GM18505 (cell line): Measurements from ENCODE around the gene LETMD1.
"Not testable (repeated sequence)": the region's sequence is repeated elsewhere in the genome, so short reads cannot be mapped to it uniquely, and the experiment has no call there.

ENCODE experiments used
- ATAC-seq: cut with Tn5 transposase; IDR thresholded peaks from one replicate; pipeline ENCODE4 v1.9.1; 2021; ENCODE audit not compliant: unreplicated experiment
- POLR2A ChIP-seq: IDR thresholded peaks from 4 replicates; pipeline ENCODE4 v1.6.1; 2011; ENCODE audit warnings: borderline replicate concordance; ENCODE audit not compliant: insufficient read depth, insufficient read length; ENCODE audit errors: extremely low read depth

Gene LETMD1

DNA sequence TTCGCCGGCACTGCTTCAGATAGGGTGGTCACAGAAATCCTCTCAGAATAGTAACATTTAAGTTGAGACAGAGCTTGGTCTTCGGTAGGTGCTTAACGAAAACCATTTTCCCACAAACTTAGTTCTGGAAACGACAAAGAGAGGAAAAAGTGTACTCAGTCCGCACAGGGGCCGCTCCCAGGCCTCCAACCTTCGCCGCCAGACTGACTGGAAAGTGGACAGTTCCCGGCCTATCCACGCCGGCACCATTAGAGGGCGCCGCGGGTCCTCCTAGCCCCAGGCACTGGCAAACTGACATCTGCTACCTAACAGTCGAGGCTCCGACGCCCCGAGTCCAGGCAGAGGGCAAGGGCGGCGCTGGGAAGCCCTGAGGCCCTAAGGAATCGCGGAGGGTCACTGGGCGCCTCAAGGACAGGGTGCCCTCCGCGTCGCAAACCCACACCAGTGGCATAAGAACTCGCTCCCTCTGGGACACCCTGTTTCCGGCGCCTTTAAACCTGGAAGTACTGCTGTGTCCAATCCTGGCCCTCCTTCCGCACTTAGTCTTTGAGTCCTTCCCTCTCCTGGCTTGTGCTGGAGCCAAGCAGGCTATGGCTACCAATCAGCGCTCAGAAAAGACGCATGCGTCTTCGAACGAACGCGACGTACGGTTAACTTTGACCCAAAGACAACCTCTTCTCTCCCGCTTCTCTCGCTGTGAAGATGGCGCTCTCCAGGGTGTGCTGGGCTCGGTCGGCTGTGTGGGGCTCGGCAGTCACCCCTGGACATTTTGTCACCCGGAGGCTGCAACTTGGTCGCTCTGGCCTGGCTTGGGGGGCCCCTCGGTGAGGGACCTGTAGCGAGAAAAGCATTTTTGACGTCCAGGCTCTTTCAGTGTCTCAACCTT is at the start of gene LETMD1:
LETMD1 (plus strand) TSS at position 673 of the 886 bp plus-strand sequence; CDS start at position 703, 30 bp downstream.
- peak; percentile 95 for TF ChIP-seq POLR2A
- ATAC-seq: peak; percentile 91

DNA sequence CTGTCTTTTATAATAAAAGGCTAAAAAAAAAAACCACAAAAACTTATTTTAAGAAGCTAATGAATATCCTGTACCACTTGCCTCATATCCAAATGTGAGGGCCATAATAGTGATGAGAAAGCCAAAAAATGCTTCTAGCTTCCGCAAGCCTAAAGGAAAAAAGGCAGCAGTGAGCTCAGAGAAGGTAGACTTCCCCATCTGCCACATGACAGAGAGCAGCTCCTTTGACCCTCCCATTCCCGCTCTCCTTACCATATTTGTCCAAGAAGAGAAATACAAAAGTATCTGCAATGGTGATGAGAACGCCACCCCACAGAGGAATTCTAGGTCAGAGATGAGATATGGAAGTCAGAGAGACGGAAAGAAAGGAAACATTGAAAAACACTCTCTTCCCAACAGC is 49.0 kb upstream of the LETMD1 start:
- TF ChIP-seq POLR2A: no peak
- no peak for ATAC-seq

DNA sequence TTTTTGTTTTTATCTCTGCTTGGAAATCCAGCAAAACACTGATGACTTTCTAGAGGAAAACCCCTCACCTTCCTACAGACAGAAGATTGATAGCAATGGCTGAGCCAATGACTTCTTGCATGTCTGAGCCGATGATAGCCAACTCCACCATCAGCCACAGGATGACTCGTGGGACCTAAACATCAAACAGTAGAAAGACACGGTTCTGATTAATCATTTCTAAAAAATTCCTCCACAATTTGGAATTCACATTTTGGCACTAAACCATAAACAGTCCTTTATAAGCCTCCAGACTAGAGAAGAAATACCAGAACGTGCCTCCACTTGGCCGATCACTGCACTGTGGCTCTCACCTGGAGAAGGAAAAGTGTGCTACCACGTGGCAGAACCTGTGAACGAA is 47.9 kb upstream of the LETMD1 start:
- TF ChIP-seq POLR2A: no peak
- ATAC-seq: no peak

DNA sequence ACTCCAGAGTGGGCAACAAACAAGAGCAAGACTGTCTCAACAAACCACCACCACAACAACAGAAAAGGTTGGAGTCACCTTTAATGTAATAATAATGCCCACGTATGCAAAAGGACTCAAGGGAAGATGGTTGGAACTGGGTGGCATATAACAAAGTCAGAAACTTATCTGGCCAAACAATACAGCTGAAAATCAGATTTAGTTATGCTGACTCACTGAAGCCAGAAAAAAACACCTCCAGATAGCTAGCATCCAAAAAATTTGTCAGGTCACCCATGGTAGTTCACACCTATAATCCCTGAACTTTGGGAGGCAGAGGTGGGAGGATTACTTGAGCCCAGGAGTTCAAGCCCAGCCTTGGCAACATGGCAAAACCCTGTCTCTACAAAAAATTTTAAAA is 46.3 kb upstream of the LETMD1 start:
- no peak for TF ChIP-seq POLR2A
- no peak for ATAC-seq

DNA sequence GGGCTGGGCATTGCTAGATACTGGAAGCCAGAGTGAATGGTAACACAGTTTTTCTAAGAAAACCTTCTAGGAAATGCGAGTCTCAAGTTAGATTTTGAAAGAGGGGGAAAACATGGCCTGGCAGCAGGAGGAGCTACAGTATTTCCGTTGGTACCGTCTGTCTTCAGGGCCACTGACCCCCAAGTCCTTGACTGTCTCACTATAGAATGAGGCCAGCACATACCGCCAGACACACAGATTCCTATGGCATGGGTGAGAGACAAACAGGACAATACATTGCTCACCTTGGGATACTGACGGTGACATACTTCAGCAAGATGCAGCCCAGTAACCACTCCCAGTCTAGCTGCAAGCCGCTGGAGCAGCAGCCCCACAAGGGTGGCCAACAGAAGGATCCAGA is 43.6 kb upstream of the LETMD1 start:
- no peak for TF ChIP-seq POLR2A
- no peak for ATAC-seq

DNA sequence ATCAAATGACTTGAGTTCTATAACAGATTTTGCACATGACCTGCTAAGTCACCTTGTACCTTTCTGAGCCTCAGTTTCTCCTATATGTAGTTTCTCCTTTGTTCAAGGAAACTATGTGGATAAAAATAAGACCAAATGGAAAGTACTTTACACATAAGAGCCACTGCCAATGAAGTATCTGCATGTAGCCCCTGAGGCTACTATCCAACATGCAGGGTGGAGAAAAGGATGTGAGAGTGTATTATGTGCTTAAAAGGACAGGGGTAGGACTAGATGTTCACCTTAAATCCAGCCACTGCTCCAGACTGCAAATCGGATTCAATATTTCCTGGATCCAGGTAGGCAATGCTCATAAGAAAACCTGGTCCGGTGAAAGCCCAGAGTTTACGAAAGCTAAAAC is 43.1 kb upstream of the LETMD1 start:
- ATAC-seq: no peak
- no peak for TF ChIP-seq POLR2A

DNA sequence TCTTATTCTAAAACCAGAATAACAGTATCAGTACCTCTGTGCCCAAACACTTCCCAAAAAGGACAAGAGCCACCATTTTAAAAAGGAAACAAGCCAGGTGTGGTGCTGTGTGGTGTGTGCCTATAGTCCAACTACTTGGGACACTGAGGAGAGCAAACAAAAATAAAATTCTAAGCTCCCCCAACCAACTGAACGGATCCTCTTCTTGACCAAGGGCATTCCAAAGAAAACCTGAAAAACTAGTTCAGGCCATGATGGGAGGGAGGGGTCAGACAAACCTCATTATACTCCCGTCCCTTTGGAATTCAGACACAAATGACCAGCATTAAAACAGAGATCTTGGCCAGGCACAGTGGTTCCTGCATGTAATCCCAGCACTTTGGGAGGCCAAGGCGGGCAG is 42.5 kb upstream of the LETMD1 start:
- no peak for TF ChIP-seq POLR2A
- no peak for ATAC-seq

- no peak for ATAC-seq
These were observed 39.6 kb upstream of the LETMD1 start for GRCh38 chr12:51008329-51009055.

DNA sequence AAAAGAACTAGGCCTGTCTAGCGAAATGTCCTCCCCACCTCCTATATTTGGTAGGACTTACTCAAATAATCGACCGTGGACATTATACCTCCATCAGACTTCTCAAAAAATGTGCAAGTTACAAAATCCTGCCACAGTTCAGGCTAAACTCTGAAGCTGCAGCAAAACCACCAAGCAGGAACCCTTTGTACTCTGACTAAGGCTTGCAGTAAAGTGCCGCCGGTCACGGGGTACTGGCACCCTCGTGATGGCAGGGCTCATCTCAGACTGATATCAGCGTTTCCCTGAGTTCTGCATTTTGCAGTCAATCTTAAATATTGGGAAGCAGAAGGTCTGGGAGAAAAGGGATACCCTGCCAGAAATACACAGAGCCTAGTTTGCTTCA is 39.1 kb upstream of the LETMD1 start:
- no peak for TF ChIP-seq POLR2A
- ATAC-seq: no peak

More at GRCh38 chr12:51008329-51009055, 39.6 kb upstream of the LETMD1 start:
- no peak for TF ChIP-seq POLR2A

- TF ChIP-seq POLR2A: no peak
- ATAC-seq: no peak
These were observed 36.2 kb upstream of the LETMD1 start for GRCh38 chr12:51011955-51012354.

- no peak for TF ChIP-seq POLR2A
- ATAC-seq: no peak
These were observed 35.4 kb upstream of the LETMD1 start for GRCh38 chr12:51012570-51013236.

- TF ChIP-seq POLR2A: no peak
- ATAC-seq: no peak
These were observed 34.7 kb upstream of the LETMD1 start for GRCh38 chr12:51013441-51013840.

DNA sequence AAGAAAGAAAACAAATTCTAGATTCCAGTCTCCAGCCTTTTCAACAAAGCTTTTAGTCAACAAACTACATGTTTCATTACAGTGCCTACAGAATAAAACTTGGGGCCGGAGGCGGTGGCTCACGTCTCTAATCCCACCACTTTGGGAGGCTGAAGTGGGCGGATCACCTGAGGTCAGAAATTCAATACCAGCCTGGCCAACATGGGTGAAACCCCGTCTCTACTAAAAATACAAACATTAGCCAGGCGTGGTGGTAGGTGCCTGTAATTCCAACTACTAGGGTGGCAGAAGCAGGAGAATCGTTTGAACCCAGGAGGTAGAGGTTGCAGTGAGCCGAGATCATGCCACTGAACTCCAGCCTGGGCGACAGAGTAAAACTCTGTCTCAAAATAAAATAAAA is 33.7 kb upstream of the LETMD1 start:
- not testable (repeated sequence) for ATAC-seq
